Mammary epithelial cell (primary cell): ENCODE measurements around the gene PPP1R12B.

Experiments
- EZH2 ChIP-seq: IDR thresholded peaks from 2 replicates; pipeline ENCODE4 v1.6.1; 2012; ENCODE audit warnings: low read length, inconsistent platforms, borderline replicate concordance
- TF ChIP-seq, protein P1 (sequence below), 2 donors: IDR thresholded peaks in 1 of 2; conservative IDR thresholded peaks in 1 of 2; 2 replicates each; pipeline ENCODE4 v1.5.1; 2011 to 2012; ENCODE audit warnings: inconsistent platforms in 2 of 2, low read length in 2 of 2, mild to moderate bottlenecking in 2 of 2, control low read depth in 1 of 2, low read depth in 1 of 2; ENCODE audit not compliant: insufficient read depth in 1 of 2; ENCODE audit errors: extremely low read depth in 1 of 2

GRCh38 chr1:202562444-202563060 lies 214.1 kb downstream of the PPP1R12B start:
- TF ChIP-seq, protein P1, sequence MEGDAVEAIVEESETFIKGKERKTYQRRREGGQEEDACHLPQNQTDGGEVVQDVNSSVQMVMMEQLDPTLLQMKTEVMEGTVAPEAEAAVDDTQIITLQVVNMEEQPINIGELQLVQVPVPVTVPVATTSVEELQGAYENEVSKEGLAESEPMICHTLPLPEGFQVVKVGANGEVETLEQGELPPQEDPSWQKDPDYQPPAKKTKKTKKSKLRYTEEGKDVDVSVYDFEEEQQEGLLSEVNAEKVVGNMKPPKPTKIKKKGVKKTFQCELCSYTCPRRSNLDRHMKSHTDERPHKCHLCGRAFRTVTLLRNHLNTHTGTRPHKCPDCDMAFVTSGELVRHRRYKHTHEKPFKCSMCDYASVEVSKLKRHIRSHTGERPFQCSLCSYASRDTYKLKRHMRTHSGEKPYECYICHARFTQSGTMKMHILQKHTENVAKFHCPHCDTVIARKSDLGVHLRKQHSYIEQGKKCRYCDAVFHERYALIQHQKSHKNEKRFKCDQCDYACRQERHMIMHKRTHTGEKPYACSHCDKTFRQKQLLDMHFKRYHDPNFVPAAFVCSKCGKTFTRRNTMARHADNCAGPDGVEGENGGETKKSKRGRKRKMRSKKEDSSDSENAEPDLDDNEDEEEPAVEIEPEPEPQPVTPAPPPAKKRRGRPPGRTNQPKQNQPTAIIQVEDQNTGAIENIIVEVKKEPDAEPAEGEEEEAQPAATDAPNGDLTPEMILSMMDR (conservative IDR thresholded peaks at IDR 0.05 in 1 of 2, IDR thresholded peaks at IDR 0.05 in 1 of 2; ENCODE audit: extremely low read depth in 1 of 2, insufficient read depth in 1 of 2, low read depth in 1 of 2, low read length in 2 of 2) = no peak
- TF ChIP-seq EZH2 = no peak
